HG03139 (cell line): ENCODE data around the gene SORCS3.

Source experiments
- ATAC-seq: cut with Tn5 transposase; IDR thresholded peaks from one replicate; pipeline ENCODE4 v1.9.1; 2021; ENCODE audit not compliant: unreplicated experiment

SORCS3 gene

DNA sequence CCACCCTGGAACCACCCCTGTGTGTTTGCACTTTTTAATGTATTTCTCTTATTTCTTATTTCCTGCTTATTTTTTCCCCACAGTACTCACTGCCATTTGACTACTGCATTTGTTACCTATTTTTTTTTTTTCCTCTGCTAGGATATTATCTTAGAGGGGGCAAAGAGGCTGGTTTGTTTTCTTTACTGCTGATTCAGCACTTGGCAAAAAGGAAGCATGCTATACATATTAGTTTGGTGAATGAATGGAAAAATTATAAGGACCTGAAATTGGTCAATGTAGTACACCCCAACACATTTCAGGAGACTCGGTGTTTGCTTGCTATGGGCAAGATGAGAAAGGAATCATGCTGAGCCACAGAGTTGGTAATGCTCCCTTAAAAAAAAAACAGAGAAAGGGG, 193.5 kb downstream of the SORCS3 start:
- ATAC-seq: no peak

DNA sequence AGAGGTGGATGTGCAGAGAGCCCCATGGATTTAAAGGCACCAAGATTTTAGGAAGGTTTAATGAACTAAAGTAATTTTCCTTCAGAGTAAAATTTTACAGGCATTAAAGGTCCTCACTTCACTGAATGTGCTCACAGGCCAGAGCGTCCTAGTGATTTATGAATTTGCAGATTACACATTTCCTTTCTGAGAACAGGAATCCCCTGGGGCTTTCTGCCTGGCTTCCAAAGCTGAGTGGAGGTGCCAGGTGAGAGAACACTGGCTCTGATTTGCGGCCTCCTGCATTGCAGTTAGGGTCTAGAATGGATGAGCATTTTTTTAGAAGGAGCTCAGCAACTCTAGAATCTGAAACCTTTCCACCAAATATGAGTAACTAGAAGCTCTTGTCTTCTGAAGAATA, 194.3 kb downstream of the SORCS3 start:
- ATAC-seq: no peak

DNA sequence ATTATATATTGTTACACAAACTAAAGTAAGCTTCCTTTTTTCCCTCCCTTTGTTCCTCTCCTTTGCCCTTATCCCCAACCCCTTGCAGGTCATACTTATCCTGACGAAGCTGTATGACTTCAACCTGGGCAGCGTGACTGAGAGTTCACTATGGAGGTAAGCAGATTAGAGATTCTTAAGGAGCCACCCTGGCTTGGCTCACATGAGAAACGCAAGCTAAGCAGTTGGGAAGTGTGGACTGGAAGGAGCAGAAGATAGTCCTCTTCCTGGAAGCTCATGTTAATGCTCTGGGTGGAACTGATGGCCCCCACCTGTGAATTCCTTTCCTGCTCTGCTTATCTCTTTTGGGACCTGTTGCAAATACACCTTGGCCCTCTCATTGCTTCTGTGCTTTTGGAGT, 201.6 kb downstream of the SORCS3 start:
- no peak for ATAC-seq

- no peak for ATAC-seq
These were observed 203.0 kb downstream of the SORCS3 start for GRCh38 chr10:104844073-104844472.

DNA sequence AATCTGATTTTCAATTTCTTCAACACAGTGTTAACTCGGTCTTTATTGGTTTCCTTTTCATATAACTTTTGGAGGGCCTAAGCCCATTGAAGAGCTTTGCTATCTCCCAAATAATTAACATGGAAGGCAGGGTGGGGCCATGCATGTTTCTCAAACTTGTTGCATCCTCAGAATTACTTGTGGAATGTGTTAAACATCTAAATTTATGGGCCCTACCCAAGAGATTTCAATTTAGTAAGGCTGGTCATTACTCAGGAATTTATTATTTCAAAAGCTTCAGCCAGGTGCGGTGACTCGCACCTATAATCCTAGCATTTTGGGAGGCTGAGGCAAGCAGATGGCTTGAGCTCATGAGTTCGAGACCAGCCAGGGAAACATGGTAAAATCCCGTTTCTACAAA, 208.9 kb downstream of the SORCS3 start:
- no peak for ATAC-seq

DNA sequence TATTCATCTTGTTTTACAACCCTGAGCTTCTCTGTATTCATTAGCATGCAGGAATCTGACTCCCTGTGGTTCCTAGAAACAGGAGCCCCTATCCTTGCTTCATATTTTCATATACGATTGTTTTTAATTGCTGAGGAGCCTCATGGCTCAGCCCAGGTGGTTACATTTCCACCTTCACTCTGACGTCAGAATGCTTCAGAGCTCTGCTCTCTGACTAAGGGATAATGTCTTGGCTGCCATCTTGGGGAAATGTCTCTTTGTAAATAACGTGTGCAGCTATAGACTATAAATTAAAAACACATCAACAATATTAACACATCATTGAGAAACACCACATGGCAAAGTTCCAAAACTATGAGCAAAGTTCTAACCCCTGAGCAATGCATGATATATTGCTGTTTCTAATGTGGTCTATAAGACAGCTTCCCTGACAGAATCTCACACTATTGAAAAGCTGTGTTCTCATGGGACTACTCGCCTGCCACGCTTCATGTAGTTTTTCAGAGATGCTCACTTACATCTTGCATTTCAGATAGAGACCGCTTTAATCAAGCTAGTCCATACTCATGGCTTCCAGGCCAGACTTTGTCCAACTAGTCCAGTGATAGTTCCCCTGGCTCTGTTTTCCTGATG, 227.0 kb downstream of the SORCS3 start:
- ATAC-seq: no peak

- ATAC-seq: no peak
These were observed 231.6 kb downstream of the SORCS3 start for GRCh38 chr10:104872691-104873090.

- ATAC-seq: no peak
These were observed 232.1 kb downstream of the SORCS3 start for GRCh38 chr10:104873161-104873560.

DNA sequence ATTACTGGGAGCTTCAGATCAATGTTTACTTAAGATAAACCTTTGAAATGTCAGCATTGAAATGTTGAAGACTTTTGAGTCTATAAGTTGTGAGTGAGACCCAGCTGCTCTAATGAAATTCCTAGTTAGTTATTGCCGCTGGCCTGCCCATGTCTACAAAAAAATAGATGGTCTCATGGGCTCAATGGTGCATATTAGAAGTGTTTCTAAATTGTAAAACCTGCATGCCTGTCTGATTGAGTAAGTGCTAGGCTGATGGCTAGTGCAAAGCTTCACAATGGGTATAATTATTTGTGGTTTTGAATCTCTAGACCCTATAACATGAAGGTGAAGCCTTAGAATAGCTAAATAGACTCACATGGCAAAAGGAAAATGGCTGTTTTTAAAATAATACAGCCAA, 234.5 kb downstream of the SORCS3 start:
- no peak for ATAC-seq

DNA sequence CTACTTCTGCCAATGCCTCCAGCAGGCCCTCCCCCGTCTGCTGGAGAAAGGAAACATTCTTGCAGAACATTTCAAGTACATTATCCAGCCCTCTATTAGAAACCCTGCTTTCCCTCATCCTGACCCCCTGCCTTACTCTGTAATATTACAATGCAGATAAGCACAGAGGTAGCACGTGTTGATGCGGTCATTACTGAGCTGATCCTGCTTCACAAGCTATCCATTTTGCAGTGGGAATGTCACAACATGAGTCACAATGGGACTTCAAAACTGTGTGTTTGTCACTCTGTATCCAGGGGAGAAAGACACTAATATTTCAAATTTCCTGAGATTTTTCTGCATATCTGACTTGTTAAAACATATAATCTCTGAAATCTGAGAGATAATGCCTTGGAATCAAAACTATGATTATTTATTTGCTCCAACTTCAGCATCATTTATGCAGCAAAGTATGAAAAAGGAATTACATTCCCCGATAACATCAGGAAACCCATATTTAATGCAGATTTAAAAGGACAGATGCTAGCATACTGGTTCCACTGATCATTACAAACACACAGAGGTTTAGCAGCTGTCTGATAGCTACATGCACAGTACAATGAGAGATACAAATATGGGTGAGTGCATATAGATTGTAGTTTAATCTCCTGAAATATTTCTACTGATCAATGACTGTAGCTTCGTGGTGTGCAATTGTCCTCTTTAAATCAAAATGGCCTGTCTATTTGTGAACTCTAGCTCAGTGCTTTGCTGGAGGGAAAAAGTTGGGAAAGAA, 239.7 kb downstream of the SORCS3 start:
- ATAC-seq: no peak

DNA sequence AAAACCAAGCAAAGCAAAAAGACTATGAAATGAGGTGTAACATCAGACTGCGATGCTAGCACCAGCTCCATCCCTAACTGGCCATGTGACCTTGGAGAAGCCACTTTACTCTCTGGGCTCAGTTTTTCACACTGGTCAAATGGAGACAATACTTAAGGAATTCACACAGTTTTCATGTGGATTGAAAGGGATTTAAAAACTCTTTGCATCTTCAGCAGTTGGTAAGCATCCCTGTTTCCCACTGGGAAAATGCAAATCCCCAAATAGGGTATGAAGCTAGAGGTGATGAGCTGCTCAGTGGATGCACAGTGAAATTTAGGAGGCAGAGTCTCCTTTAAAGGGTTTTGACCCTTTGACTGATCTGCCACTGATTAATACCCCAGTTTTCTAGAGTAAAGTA, 240.7 kb downstream of the SORCS3 start:
- ATAC-seq: no peak

GRCh38 chr10:104892879-104893617, 252.0 kb downstream of the SORCS3 start:
- no peak for ATAC-seq

GRCh38 chr10:104893701-104894100, 252.6 kb downstream of the SORCS3 start:
- no peak for ATAC-seq

GRCh38 chr10:104894681-104895080, 253.6 kb downstream of the SORCS3 start:
- no peak for ATAC-seq

DNA sequence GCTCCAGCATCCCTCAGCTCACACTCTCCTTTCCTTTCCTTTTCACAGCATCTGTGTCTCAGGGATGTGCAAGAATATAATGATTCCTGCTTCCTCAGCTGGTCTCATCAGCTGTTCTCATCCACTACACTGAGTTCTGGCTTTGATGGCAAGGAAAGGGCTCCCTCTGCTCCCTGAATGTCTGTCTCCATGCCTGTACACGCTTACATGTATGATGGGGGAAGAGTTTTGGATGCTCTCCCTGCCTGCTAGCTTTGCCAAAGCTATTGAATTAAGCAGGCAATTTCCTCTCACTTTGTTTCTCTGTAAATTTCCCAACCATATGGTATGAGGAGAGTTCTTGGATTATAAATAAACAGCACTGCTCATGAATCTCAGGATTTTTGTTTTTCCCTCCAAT, 254.5 kb downstream of the SORCS3 start:
- no peak for ATAC-seq

DNA sequence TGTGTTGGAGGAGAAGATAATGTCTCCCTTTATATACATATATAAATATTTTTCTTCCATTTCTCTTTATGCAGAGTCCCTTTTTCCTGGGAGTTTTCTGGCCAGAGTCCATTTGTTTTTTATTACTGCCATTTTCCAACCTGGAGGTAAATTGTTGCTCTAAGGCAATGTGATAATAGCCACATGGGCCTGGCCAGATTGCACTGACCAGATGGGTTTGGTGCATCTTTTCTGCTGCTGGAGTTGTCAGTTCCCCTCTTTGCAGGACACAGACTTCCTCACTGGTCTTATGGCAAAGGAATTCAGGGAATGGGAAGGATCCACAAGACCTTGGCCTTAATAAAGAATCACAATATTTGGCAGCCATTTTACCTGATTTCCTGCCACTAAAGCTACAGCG, 254.9 kb downstream of the SORCS3 start:
- no peak for ATAC-seq

DNA sequence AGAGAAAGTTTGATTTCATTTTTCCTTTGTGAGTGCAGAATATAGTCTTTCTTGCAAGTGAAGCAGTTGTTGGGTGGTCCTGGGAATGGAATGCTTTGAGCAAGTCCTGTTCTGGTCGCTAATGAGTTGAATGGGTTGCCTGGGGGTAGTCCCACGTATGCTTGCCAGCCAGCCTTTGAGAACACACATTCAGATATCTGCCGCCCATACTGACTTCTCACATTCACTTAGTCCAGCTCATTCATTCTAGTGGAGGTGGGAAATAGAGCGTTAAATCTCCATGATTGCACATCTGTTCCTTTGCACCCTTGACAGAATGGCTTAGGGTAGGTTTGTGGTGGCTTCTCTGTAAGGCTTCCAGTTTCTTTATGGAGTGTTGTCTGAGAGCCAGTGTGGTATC, 256.6 kb downstream of the SORCS3 start:
- ATAC-seq: no peak

GRCh38 chr10:104899779-104900178, 258.7 kb downstream of the SORCS3 start:
- no peak for ATAC-seq

DNA sequence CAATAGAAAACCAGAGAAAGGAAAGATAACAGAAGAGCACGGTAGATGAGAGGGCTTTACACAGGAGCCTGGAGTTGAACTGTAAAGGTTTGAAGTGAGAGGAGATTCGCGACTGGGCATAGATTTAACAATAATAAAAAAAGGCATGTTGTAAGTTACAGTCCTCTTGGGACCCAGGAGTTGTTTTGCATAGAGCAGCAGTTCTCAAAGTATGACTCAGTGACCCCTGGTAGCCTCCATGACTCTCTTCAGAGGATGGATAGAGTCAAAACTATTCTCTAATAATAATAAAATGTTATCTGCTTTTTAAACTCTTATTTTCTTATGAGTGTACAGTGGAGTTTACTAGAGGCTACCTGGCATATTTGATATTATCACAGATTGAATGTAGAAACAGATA, 262.3 kb downstream of the SORCS3 start:
- no peak for ATAC-seq

GRCh38 chr10:104904753-104905323, 263.7 kb downstream of the SORCS3 start:
- no peak for ATAC-seq

DNA sequence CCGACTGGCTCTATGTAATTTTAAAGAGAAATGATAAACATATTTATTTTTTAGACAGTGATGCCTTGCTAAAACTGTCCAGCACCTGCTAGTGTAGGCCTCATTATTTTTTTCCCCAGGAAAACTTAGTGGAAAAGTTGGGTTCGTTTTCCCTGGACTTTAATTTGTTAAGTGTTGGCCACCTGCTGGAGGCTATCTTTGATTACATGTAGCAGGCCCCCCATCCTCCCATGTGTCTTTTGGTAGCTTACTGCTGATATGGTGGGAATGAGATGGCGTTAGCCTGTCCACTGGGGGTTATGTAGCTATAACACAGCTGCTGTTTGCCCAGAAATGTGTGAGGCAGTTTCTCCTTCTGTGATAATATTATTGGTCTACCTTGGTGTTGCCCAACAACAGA, 265.0 kb downstream of the SORCS3 start:
- ATAC-seq: no peak

DNA sequence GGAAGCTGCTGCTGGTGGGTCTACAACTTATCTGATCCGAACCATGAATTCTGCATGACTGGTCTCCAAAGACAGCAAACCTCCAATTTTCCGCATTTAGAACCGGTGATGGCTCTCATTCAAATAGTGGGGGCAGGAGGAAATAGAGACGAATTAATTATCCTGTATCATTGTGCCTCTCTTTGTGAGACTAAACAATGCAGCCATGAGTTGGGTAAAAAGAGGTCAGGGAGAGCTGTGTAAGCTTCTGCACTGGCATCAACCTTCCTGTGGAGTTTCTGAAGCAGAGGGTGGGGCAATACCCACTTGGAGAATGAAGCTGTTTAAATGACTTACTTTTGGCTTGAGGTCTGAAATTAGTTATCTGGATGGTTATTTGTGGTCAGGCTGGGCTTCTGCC, 266.4 kb downstream of the SORCS3 start:
- ATAC-seq: no peak
